ENCODE measurements around the gene TEAD1.

- no peak for TF ChIP-seq CTCF (IDR thresholded peaks at IDR 0.05)
- TF ChIP-seq ZFX (IDR thresholded peaks at IDR 0.05; ENCODE audit: borderline replicate concordance) = no peak
Observed at GRCh38 chr11:12674936-12675696, 895 bp downstream of the TEAD1 start.

All from 22Rv1 (cell line).